WTC11 (cell line): ENCODE results near the gene SPDYC. TPM values are rescaled to one million over a fixed set of nuclear protein-coding genes. Genes with fewer than 3 reads are reported as not detected.

Source experiments
- ATAC-seq: fragments of 200-7000 bp; cut with Tn5 transposase; 2 replicates; pipeline ENCODE4 v1.10.0; 2021; ENCODE audit warnings: mild to moderate bottlenecking, moderate library complexity
- CTCF ChIA-PET: fragments of 300-600 bp; sonication (Branson Sonifier 250); formaldehyde crosslinking; loops from one replicate; lab custom pipeline; 2021; ENCODE audit warnings: antibody characterized with exemption; lab: Charles Lee
- POLR2A ChIA-PET: fragments of 350-600 bp; sonication (Branson Sonifier 250); formaldehyde crosslinking; loops from one replicate; lab custom pipeline; 2021; ENCODE audit warnings: antibody characterized with exemption; lab: Charles Lee
- DNase-seq: peaks from one replicate; pipeline ENCODE4 v3.0.0; 2021; ENCODE audit warnings: low spot score
- H3K27ac Mint-ChIP-seq: 2 replicates; pipeline ENCODE4 v1.8.0; 2021; ENCODE audit warnings: mixed read lengths
- H3K27me3 Mint-ChIP-seq: 2 replicates; pipeline ENCODE4 v1.8.0; 2021; ENCODE audit warnings: low read depth, mild to moderate bottlenecking, moderate library complexity, mixed read lengths
- H3K36me3 Mint-ChIP-seq: 2 replicates; pipeline ENCODE4 v1.8.0; 2021; ENCODE audit warnings: mixed read lengths
- H3K4me1 Mint-ChIP-seq: 2 replicates; pipeline ENCODE4 v1.8.0; 2022; ENCODE audit warnings: mixed read lengths
- H3K4me3 Mint-ChIP-seq: 2 replicates; pipeline ENCODE4 v1.8.0; 2021; ENCODE audit warnings: mild to moderate bottlenecking, moderate library complexity, mixed read lengths
- H3K9me3 Mint-ChIP-seq: 2 replicates; pipeline ENCODE4 v1.8.0; 2021; ENCODE audit warnings: mixed read lengths
- E2F4 ChIP-seq: sonication (generic); formaldehyde crosslinking; IDR thresholded peaks from 2 replicates; pipeline ENCODE4 v1.8.1; 2022; ENCODE audit warnings: low read depth, mild to moderate bottlenecking, moderate library complexity, missing genetic modification reagents, borderline replicate concordance
- EMX1 ChIP-seq: fragments of 250-450 bp; sonication (Bioruptor Pico); IDR thresholded peaks from 2 replicates; pipeline ENCODE4 v1.8.0; 2021; ENCODE audit warnings: mild to moderate bottlenecking
- FOXP1 ChIP-seq: sonication (generic); formaldehyde crosslinking; IDR thresholded peaks from 2 replicates; pipeline ENCODE4 v1.8.0; 2022; ENCODE audit warnings: missing genetic modification reagents, mild to moderate bottlenecking, moderate library complexity, borderline replicate concordance
- FOXP4 ChIP-seq: sonication (generic); formaldehyde crosslinking; IDR thresholded peaks from 2 replicates; pipeline ENCODE4 v1.8.0; 2022; ENCODE audit warnings: mild to moderate bottlenecking, missing genetic modification reagents
- GABPB1 ChIP-seq: sonication (generic); formaldehyde crosslinking; IDR thresholded peaks from 2 replicates; pipeline ENCODE4 v1.8.1; 2023; ENCODE audit warnings: mild to moderate bottlenecking, missing genetic modification reagents
- GTF2I ChIP-seq: fragments of 250-450 bp; sonication (Bioruptor Pico); conservative IDR thresholded peaks from 2 replicates; pipeline ENCODE4 v1.4.0; 2021; ENCODE audit warnings: mild to moderate bottlenecking
- IRF1 ChIP-seq: sonication (generic); formaldehyde crosslinking; IDR thresholded peaks from 2 replicates; pipeline ENCODE4 v1.8.0; 2023; ENCODE audit warnings: missing genetic modification reagents
- NFYB ChIP-seq: sonication (generic); formaldehyde crosslinking; conservative IDR thresholded peaks from 2 replicates; pipeline ENCODE4 v1.8.0; 2022; ENCODE audit warnings: low read depth, missing genetic modification reagents
- PREB ChIP-seq: sonication (generic); formaldehyde crosslinking; IDR thresholded peaks from 2 replicates; pipeline ENCODE4 v1.8.1; 2022; ENCODE audit warnings: mild to moderate bottlenecking, missing genetic modification reagents, moderate library complexity, borderline replicate concordance
- SOX15 ChIP-seq: fragments of 250-450 bp; sonication (Bioruptor Pico); IDR thresholded peaks from 2 replicates; pipeline ENCODE4 v1.9.0; 2021; ENCODE audit warnings: mild to moderate bottlenecking
- ZNF138 ChIP-seq: sonication (generic); formaldehyde crosslinking; conservative IDR thresholded peaks from 2 replicates; pipeline ENCODE4 v1.8.1; 2022; ENCODE audit warnings: mild to moderate bottlenecking, moderate library complexity, missing genetic modification reagents
- ZNF532 ChIP-seq: fragments of 250-450 bp; sonication (Bioruptor Pico); IDR thresholded peaks from 2 replicates; pipeline ENCODE4 v1.9.0; 2021; ENCODE audit warnings: mild to moderate bottlenecking, borderline replicate concordance
- total RNA-seq: library from RNA; stranded (reverse); gene quantifications from 3 replicates; pipeline ENCODE4 v1.2.3, GENCODE V29; 2021
- TF ChIP-seq, protein P1 (sequence below): sonication (generic); formaldehyde crosslinking; IDR thresholded peaks from 2 replicates; pipeline ENCODE4 v1.8.1; 2023; ENCODE audit warnings: mild to moderate bottlenecking, missing genetic modification reagents, moderate library complexity
- TF ChIP-seq, protein P2 (sequence below): fragments of 250-450 bp; sonication (Bioruptor Pico); IDR thresholded peaks from 2 replicates; pipeline ENCODE4 v1.9.0; 2021; ENCODE audit warnings: mild to moderate bottlenecking
- TF ChIP-seq, protein P3 (sequence below): fragments of 250-450 bp; sonication (Bioruptor Pico); IDR thresholded peaks from 2 replicates; pipeline ENCODE4 v2.1.2; 2022; ENCODE audit warnings: mild to moderate bottlenecking, moderate library complexity
- TF ChIP-seq, protein P4 (sequence below): sonication (generic); formaldehyde crosslinking; IDR thresholded peaks from 2 replicates; pipeline ENCODE4 v1.8.0; 2023; ENCODE audit warnings: mild to moderate bottlenecking, missing genetic modification reagents

Gene SPDYC
- total RNA-seq, 1 experiment from 2014 or later: 0.35 TPM

GRCh38 chr11:65160643-65161042 lies 9.4 kb upstream of the SPDYC start:
- DNase-seq: no peak
- ChIA-PET CTCF (no interaction called here), POLR2A (no interaction called here)
- Mint-ChIP-seq H3K27ac (no peak overlapping the region), H3K4me3 (no peak overlapping the region), H3K4me1 (peaks cover 2% of the 10 kb centered on the region), H3K36me3 (no peaks in the 10 kb centered on the region), H3K9me3 (no peaks in the 10 kb centered on the region), H3K27me3 (peaks cover 7% of the 10 kb centered on the region)
- TF ChIP-seq, protein P1, sequence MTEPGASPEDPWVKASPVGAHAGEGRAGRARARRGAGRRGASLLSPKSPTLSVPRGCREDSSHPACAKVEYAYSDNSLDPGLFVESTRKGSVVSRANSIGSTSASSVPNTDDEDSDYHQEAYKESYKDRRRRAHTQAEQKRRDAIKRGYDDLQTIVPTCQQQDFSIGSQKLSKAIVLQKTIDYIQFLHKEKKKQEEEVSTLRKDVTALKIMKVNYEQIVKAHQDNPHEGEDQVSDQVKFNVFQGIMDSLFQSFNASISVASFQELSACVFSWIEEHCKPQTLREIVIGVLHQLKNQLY: no peak
- no peak for TF ChIP-seq FOXP4 (CRISPR knock-in tag)
- no peak for ATAC-seq

- POLR2A ChIA-PET: no interaction called here
- no peak for DNase-seq
- H3K9me3 Mint-ChIP-seq: no peaks in the 10 kb centered on the region
- no peak for ATAC-seq
- H3K4me1 Mint-ChIP-seq: peaks cover 9% of the 10 kb centered on the region
- no peaks in the 10 kb centered on the region for H3K36me3 Mint-ChIP-seq
- CTCF ChIA-PET: interaction anchor here (0.8 kb wide), 1 partner anchor 18 kb away, joined by 3 read pairs; the partner anchor contains the start of gene CAPN1
- no peak overlapping the region for H3K4me3 Mint-ChIP-seq
- no peak overlapping the region for H3K27ac Mint-ChIP-seq
- H3K27me3 Mint-ChIP-seq: peaks cover 4% of the 10 kb centered on the region; the same call in 1 of the 2 replicates
- TF ChIP-seq EMX1 (CRISPR knock-in tag) (no peak), ZNF138 (CRISPR knock-in tag) (no peak), PREB (CRISPR knock-in tag) (no peak), GABPB1 (CRISPR knock-in tag) (no peak), FOXP1 (CRISPR knock-in tag) (no peak), IRF1 (no peak), ZNF532 (no peak), E2F4 (CRISPR knock-in tag) (no peak), NFYB (CRISPR knock-in tag) (no peak), GTF2I (CRISPR knock-in tag) (no peak), SOX15 (CRISPR knock-in tag) (no peak)
- TF ChIP-seq, protein P2, sequence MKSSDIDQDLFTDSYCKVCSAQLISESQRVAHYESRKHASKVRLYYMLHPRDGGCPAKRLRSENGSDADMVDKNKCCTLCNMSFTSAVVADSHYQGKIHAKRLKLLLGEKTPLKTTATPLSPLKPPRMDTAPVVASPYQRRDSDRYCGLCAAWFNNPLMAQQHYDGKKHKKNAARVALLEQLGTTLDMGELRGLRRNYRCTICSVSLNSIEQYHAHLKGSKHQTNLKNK: no peak
- TF ChIP-seq, protein P3, sequence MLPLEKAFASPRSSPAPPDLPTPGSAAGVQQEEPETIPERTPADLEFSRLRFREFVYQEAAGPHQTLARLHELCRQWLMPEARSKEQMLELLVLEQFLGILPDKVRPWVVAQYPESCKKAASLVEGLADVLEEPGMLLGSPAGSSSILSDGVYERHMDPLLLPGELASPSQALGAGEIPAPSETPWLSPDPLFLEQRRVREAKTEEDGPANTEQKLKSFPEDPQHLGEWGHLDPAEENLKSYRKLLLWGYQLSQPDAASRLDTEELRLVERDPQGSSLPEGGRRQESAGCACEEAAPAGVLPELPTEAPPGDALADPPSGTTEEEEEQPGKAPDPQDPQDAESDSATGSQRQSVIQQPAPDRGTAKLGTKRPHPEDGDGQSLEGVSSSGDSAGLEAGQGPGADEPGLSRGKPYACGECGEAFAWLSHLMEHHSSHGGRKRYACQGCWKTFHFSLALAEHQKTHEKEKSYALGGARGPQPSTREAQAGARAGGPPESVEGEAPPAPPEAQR (CRISPR knock-in tag): no peak
- TF ChIP-seq, protein P4, sequence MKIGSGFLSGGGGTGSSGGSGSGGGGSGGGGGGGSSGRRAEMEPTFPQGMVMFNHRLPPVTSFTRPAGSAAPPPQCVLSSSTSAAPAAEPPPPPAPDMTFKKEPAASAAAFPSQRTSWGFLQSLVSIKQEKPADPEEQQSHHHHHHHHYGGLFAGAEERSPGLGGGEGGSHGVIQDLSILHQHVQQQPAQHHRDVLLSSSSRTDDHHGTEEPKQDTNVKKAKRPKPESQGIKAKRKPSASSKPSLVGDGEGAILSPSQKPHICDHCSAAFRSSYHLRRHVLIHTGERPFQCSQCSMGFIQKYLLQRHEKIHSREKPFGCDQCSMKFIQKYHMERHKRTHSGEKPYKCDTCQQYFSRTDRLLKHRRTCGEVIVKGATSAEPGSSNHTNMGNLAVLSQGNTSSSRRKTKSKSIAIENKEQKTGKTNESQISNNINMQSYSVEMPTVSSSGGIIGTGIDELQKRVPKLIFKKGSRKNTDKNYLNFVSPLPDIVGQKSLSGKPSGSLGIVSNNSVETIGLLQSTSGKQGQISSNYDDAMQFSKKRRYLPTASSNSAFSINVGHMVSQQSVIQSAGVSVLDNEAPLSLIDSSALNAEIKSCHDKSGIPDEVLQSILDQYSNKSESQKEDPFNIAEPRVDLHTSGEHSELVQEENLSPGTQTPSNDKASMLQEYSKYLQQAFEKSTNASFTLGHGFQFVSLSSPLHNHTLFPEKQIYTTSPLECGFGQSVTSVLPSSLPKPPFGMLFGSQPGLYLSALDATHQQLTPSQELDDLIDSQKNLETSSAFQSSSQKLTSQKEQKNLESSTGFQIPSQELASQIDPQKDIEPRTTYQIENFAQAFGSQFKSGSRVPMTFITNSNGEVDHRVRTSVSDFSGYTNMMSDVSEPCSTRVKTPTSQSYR (CRISPR knock-in tag): no peak
Observed at GRCh38 chr11:65163684-65164083, 6.3 kb upstream of the SPDYC start.
